ENCODE results near the gene PSME2. TPM values are rescaled to one million over a fixed set of nuclear protein-coding genes. Genes with fewer than 3 reads are reported as not detected.
A peak's percentile ranks its signal among the peaks of the same experiment; 100 is the strongest.

Gene PSME2
- total and polyA plus RNA-seq, 2 of the 13 experiments (the other 11 are each of a cell fraction or from before 2014, with no cell fraction given) = 332 to 716 TPM

- no peak for TF ChIP-seq KIAA2018 (CRISPR knock-in tag; IDR thresholded peaks at IDR 0.05; ENCODE audit: borderline replicate concordance)
- TF ChIP-seq SNAPC4 (CRISPR knock-in tag; IDR thresholded peaks at IDR 0.05) = peak; percentile 14
- TF ChIP-seq CHCHD3 (CRISPR knock-in tag; IDR thresholded peaks at IDR 0.05) = no peak; the same call in 1 of the 2 replicates
- no peak for TF ChIP-seq MNT (IDR thresholded peaks at IDR 0.05)
- TF ChIP-seq HDAC6 (IDR thresholded peaks at IDR 0.05; ENCODE audit: low read depth, low read length) = peak; percentile 83; the same call in 1 of the 2 replicates
- TF ChIP-seq ASH2L (IDR thresholded peaks at IDR 0.05; ENCODE audit: insufficient read length, low read depth, low read length) = peak; percentile 7
- 0 out of 2 replicates have a peak, but pooled peaks have one; percentile 12 for TF ChIP-seq DDIT3 (CRISPR knock-in tag; IDR thresholded peaks at IDR 0.05)
- no peak for TF ChIP-seq SOX5 (CRISPR knock-in tag; IDR thresholded peaks at IDR 0.05; ENCODE audit: borderline replicate concordance)
- TF ChIP-seq ZNF451 (CRISPR knock-in tag; IDR thresholded peaks at IDR 0.05) = no peak
Measured at GRCh38 chr14:24189059-24189375, 42.6 kb upstream of the PSME2 start (continued).
